Glutamatergic neuron (in vitro differentiated cells): Measurements from ENCODE around the gene ORAI2. TPM values are rescaled to one million over a fixed set of nuclear protein-coding genes. Genes with fewer than 3 reads are reported as not detected.
A peak's percentile ranks its signal among the peaks of the same experiment; 100 is the strongest.
"Not testable (repeated sequence)": the region's sequence is repeated elsewhere in the genome, so short reads cannot be mapped to it uniquely, and the experiment has no call there.

Experiments used
- DNase-seq: peaks from one replicate; pipeline ENCODE4 v3.0.0; 2022
- H3K27ac Mint-ChIP-seq: one replicate; pipeline ENCODE4 v1.8.0; 2020; ENCODE audit warnings: mild to moderate bottlenecking, mixed read lengths, inconsistent platforms; ENCODE audit not compliant: unreplicated experiment
- H3K27me3 Mint-ChIP-seq: one replicate; pipeline ENCODE4 v1.8.0; 2020; ENCODE audit warnings: mild to moderate bottlenecking, moderate library complexity, mixed read lengths, inconsistent platforms; ENCODE audit not compliant: unreplicated experiment
- H3K36me3 Mint-ChIP-seq: one replicate; pipeline ENCODE4 v1.8.0; 2020; ENCODE audit warnings: mild to moderate bottlenecking, mixed read lengths, inconsistent platforms; ENCODE audit not compliant: unreplicated experiment
- H3K4me1 Mint-ChIP-seq: one replicate; pipeline ENCODE4 v1.8.0; 2020; ENCODE audit warnings: mild to moderate bottlenecking, low read depth, mixed read lengths, inconsistent platforms; ENCODE audit not compliant: unreplicated experiment
- H3K4me3 Mint-ChIP-seq: one replicate; pipeline ENCODE4 v1.8.0; 2020; ENCODE audit warnings: mild to moderate bottlenecking, mixed read lengths, inconsistent platforms; ENCODE audit not compliant: unreplicated experiment
- H3K9me3 Mint-ChIP-seq: one replicate; pipeline ENCODE4 v1.8.0; 2020; ENCODE audit warnings: mild to moderate bottlenecking, moderate library complexity, mixed read lengths, inconsistent platforms; ENCODE audit not compliant: unreplicated experiment
- CTCF ChIP-seq: fragments of 200-600 bp; sonication (generic); IDR thresholded peaks from one replicate; pipeline ENCODE4 v1.5.0; 2021; ENCODE audit not compliant: partially characterized antibody, unreplicated experiment
- total RNA-seq: library from RNA; stranded (reverse); fragmentation: NEBNext Ultra II Directional; extraction: Animal tissue kit (Norgen Biotek cat#: 25700); gene quantifications from one replicate; pipeline ENCODE4 v1.2.1, GENCODE V29; 2021; ENCODE audit not compliant: unreplicated experiment

ORAI2 gene
- total RNA-seq, 1 donor from 2014 or later: 31.8 TPM

GRCh38 chr7:102404862-102405188 is 28.6 kb upstream of the ORAI2 start:
- DNase-seq, H3K27ac Mint-ChIP-seq, H3K9me3 Mint-ChIP-seq, H3K27me3 Mint-ChIP-seq, H3K4me3 Mint-ChIP-seq: not testable (repeated sequence)
- H3K4me1 Mint-ChIP-seq: peaks cover 14% of the 10 kb centered on the region
- peaks cover 14% of the 10 kb centered on the region for H3K36me3 Mint-ChIP-seq
- TF ChIP-seq CTCF: peak; percentile 55

- no peak for TF ChIP-seq CTCF
- H3K4me3 Mint-ChIP-seq: no peak overlapping the region
- peaks cover 2% of the 10 kb centered on the region for H3K27me3 Mint-ChIP-seq
- H3K9me3 Mint-ChIP-seq: peaks cover 6% of the 10 kb centered on the region
- H3K36me3 Mint-ChIP-seq: peaks cover 18% of the 10 kb centered on the region
- H3K27ac Mint-ChIP-seq: no peak overlapping the region
- peaks cover 17% of the 10 kb centered on the region for H3K4me1 Mint-ChIP-seq
- DNase-seq: no peak
Measured at GRCh38 chr7:102407910-102408309, 25.5 kb upstream of the ORAI2 start.

- H3K4me3 Mint-ChIP-seq, H3K27ac Mint-ChIP-seq, H3K9me3 Mint-ChIP-seq, DNase-seq, H3K27me3 Mint-ChIP-seq: not testable (repeated sequence)
- Mint-ChIP-seq H3K36me3 (peaks cover 18% of the 10 kb centered on the region), H3K4me1 (peaks cover 16% of the 10 kb centered on the region)
Measured at GRCh38 chr7:102408530-102408929, 24.8 kb upstream of the ORAI2 start.

- peaks cover 3% of the 10 kb centered on the region for H3K9me3 Mint-ChIP-seq
- H3K4me1 Mint-ChIP-seq: peaks cover 8% of the 10 kb centered on the region
- peaks cover 2% of the 10 kb centered on the region for H3K27me3 Mint-ChIP-seq
- no peak overlapping the region for H3K4me3 Mint-ChIP-seq
- H3K36me3 Mint-ChIP-seq: peaks cover 18% of the 10 kb centered on the region
- H3K27ac Mint-ChIP-seq: no peak overlapping the region
- no peak for DNase-seq
- no peak for TF ChIP-seq CTCF
Measured at GRCh38 chr7:102409340-102409739, 24.0 kb upstream of the ORAI2 start.

- Mint-ChIP-seq H3K27me3 (peaks cover 2% of the 10 kb centered on the region), H3K27ac (no peak overlapping the region), H3K4me3 (no peak overlapping the region), H3K9me3 (peaks cover 3% of the 10 kb centered on the region), H3K4me1 (peaks cover 7% of the 10 kb centered on the region), H3K36me3 (peaks cover 18% of the 10 kb centered on the region)
- DNase-seq: no peak
- TF ChIP-seq CTCF: no peak
Measured at GRCh38 chr7:102410123-102410522, 23.3 kb upstream of the ORAI2 start.

- peaks cover 2% of the 10 kb centered on the region for H3K27me3 Mint-ChIP-seq
- H3K27ac Mint-ChIP-seq: no peak overlapping the region
- peaks cover 7% of the 10 kb centered on the region for H3K4me1 Mint-ChIP-seq
- H3K9me3 Mint-ChIP-seq: peaks cover 3% of the 10 kb centered on the region
- H3K36me3 Mint-ChIP-seq: peaks cover 18% of the 10 kb centered on the region
- H3K4me3 Mint-ChIP-seq: no peak overlapping the region
- DNase-seq: no peak
- no peak for TF ChIP-seq CTCF
Measured at GRCh38 chr7:102410918-102411317, 22.5 kb upstream of the ORAI2 start.
